Stimulated activated CD4-positive, alpha-beta T cell treated with anti-CD3 and anti-CD28 coated beads, Interleukin-1b, Interleukin-23, amount 100 ng/mL, for 1 hour (primary cell): ENCODE measurements around the gene TMEM131L.
"Not testable (repeated sequence)": the region's sequence is repeated elsewhere in the genome, so short reads cannot be mapped to it uniquely, and the experiment has no call there.

Source experiments
- DNase-seq, 2 donors: peaks; one replicate each; pipeline ENCODE4 v3.0.0-alpha.2; 2020; ENCODE audit warnings: low read depth in 2 of 2

The TMEM131L gene

DNA sequence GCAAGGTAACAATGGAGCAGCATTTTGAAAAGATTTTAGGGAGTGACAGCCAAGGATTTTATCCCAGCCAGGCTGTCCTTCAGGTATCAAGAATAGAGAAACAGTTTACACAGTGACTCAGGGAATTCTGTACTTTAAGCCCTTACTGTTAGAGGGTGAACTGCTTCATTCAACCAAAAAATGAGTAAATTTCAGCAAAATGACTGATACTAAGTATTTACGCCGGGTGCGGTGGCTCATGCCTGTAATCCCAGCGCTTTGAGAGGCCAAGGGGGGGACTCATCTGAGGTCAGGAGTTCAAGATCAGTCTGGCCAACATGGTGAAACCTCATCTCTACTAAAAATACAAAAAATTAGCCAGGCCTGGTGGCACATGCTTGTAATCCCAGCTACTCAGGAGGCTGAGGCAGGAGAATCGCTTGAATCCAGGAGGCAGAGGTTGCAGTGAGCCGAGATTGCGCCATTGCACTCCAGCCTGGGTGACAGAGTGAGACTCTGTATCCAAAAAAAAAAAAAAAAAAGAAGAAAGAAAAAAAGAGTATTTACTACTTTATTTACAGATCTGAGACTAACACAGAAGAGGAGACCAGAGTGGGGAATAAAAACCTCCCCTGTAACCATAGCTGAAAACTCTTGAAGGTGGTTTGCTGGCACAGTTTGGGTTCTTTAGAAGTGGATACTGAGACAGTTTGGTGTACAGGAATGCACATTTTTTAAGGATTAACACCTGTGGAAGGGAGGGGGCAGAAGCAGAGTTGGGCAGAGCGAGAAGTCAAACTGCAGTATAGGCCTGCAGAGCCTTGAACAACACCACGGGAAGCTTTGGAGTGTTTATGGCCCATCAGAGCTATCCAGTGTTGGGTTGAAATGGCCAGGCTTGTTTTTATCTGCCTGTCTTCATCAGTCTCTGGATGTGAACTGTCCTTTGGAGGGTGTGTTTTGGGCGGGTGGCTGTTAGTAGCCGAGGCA lies 40.5 kb downstream of the TMEM131L start:
- DNase-seq: no peak

DNA sequence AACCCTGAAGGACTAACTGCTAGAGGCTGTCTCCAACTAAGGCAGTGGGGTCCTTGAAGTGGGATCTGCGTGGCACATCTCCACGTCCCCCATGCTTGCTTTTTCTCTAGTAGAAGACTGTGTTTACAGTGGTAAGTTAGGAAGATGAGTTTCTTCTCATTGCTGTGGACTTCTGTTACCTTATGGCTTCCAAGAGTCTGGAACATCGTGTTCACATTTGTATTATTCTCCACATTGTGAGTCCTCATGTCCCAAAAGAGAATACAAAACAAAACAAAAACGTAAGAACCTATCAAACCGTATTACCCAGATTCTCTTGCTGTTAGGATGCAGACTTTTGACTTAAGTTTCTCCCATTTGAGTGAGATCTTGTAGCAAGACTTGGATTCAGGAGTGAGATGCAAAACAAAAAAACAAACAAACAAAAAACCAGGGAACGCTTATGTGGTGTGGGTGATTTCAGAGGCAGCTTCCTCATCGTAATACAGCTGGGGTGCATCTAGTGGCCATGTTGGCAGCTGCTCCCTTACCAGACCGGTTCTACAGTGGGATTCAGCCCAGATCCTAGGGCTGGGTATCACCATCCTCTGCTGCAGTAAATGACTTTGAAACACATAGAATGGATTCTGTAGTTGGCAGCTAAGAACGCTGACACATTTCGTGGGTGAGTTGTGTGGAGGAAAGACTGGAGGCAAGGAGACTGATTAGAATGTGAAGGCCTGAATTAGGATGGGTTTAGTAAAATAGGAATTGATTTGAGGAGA lies 41.3 kb downstream of the TMEM131L start:
- no peak for DNase-seq

DNA sequence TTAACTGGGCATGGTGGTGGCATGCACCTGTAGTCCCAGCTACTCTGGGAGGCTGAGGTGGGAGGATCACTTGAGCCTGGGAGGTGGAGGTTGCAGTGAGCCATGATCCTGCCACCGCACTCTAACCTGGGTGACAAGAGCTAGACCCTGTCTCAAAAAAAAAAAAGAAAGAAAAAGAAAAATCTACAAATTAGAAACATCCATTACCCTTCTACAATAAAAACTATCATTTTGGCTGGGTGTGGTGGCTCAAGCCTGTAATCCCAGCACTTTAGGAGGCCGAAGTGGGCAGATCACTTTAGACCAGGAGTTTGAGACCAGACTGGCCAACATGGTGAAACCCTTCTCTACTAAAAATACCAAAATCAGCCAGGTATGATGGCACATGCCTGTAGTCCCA lies 43.1 kb downstream of the TMEM131L start:
- not testable (repeated sequence) for DNase-seq

GRCh38 chr4:153509724-153510123 lies 43.6 kb downstream of the TMEM131L start:
- DNase-seq: no peak

DNA sequence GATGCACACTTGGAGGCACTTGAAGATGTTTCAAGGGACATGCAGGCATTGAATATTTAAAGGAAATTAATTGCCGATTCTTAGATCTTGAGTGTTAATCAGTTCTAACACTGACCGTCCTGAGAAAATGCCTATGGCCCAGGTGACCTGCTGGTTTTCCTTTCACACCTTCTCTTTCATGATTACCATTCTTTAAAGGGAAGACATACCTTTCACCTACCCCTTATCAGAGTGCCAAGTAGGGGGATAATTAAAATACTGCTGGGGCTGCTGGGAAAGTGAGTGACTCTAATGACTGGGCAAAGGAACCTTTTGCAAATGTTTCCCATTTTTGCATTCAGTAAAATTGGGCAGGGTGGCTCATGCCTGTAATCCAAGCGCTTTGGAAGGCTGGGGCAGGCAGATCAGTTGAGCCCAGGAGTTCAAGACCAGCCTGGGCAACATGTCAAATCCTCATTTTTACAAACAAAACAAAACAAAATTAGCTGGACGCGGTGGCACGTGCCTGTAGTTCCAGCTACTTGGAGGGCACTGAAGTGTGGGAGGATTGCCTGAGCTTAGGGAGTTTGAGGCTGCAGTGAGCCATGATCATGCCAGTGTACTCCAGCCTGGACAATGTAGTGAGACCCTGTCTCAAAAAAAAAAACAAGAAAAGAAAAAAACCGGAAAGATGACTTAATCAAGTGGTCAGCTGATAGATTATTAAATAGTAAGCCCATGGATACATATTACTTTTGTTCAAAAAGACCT lies 44.3 kb downstream of the TMEM131L start:
- no peak for DNase-seq

- DNase-seq: no peak
These were observed 44.9 kb downstream of the TMEM131L start for GRCh38 chr4:153511104-153511503.

- no peak for DNase-seq
These were observed 46.1 kb downstream of the TMEM131L start for GRCh38 chr4:153512162-153512852.

- no peak for DNase-seq
These were observed 46.9 kb downstream of the TMEM131L start for GRCh38 chr4:153512952-153513500.

GRCh38 chr4:153513596-153513995 lies 47.4 kb downstream of the TMEM131L start:
- no peak for DNase-seq

- DNase-seq: no peak
These were observed 47.9 kb downstream of the TMEM131L start for GRCh38 chr4:153514001-153514526.

DNA sequence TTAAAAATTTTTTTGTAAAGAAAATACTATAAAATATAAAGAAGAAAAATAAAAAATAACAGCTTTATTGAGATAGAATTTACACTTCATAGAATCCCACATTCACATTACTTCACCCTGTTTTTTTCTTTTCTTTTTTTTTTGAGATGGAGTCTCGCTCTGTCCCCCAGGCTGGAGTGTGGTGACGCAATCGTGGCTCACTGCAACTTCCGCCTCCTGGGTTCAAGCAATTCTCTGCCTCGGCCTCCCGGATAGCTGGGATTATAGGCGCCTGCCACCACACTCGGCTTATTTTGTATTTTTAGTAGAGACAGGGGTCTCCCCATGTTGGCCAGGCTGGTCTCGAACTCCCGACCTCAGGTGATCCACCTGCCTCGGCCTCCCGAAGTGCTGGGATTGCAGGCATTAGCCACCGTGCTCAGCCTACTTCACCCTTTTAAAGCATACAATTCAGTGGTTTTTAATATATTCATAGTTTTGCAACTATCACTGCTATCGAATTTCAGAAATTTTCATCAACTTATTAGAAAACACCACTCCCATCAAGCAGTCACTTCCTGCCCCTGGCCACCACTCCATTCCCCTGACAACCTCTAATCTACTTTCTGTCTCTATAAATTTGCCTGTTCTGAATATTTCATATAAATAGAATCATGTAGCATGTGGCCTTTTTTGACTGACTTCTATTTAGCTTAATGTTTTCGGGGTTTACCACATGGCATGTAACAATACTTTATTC lies 48.7 kb downstream of the TMEM131L start:
- no peak for DNase-seq

DNA sequence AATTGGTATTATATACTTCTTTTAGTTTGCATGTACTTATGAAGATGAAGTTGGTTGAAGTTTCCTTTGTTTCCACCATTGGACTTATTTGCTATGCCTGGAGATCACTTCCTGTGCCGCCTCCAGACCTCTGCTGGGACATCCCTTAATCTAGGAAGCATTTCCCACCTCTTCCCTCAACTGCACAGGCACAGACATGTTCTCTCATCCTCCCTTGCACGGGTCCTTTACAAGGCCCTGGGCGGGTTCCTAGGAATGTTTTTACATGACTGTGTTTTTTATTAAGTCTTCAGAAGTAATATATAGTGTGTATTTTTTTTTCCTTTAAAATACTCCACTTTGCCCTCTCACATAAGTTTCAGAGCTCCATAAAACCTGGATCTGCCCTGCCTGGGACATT lies 51.0 kb downstream of the TMEM131L start:
- DNase-seq: no peak

DNA sequence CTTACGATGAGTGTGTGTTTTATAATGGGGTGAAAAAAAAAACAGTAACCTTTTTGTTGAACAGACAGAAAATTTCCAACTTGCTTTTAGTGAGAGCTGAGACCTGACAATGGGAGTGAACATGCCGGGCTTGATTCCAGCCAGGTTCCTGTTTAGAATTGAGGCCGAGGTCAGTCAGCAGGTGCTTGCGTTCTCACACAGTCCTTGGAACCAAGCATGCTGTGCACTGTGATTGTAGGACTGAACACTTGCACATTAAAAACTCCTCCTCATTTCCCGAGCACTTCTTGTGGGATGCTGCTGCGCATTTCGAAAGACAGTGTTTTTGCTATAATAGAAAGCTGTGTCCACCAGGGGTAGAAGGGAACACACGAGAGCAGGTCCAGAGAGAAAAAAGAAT lies 51.8 kb downstream of the TMEM131L start:
- DNase-seq: no peak

DNA sequence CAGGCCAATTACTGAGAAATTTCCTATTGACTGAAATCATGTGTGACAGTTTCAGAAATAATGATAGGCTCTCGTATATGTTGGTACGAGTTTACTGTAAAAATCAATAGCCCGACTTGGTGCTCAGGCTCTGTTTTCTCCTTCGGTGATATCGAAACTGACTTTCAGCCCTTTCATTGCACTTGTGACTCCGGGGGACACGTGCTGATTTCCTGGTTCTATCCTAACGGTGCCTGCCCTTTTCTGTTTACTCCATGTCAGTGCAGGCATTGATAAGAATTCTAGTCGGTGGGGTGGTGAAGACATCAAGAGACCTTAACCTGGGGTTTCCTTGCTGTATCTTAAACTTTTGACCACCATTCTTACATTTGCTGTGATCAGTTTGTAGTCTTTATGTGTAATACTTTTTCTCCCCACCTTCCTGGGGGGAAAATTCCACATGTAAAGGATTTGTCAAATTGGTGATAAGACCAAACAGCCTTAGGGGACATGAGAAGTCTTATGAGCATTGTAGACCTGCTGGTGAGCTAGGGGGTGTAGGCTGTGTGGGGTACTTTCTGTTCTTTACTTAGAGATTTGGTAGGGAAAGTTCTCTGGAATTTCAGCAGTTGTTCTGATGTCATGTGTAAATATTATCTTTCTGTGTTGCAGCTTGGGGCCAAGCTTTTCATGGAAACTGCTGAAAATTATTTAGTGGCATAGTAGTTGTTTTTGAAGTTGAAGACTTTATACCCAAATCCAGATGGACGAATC lies 52.7 kb downstream of the TMEM131L start:
- DNase-seq: no peak

DNA sequence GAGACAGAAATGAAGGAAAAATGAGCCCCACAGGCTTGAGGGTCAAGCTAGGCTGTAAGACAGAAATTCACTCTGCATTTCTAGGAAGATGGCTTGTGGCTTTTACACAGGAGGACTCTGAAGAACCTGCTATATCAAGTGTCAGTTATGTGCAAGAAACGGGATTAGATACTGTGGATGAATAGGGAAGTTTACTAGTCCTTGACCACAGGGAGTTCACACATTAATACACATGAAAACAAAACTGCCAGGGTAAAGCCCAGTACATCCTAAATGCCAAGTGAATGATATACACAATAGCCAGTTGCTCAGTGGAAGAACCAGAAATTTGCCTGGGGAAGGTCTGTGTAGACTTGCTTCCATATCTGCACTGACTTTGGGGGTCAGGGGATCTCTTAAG lies 53.5 kb downstream of the TMEM131L start:
- DNase-seq: no peak

DNA sequence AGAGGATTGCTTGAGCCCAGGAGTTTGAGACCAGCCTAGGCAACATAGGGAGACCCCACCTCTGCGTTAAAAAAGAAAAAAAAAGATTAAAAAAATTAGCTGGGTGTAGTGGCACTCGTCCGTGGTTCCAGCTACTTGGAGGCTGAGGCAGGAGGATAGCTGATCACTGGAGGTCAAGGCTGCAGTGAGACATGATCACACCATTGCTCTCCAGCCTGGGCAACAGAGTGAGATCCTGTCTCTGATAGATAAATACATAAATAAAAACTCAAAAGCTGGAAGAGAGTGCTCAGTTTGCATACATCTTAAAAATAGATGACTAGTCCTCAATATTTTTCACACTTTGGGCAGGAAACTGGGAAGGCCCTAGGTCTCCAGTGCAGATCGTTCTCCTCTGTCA lies 54.1 kb downstream of the TMEM131L start:
- no peak for DNase-seq

DNA sequence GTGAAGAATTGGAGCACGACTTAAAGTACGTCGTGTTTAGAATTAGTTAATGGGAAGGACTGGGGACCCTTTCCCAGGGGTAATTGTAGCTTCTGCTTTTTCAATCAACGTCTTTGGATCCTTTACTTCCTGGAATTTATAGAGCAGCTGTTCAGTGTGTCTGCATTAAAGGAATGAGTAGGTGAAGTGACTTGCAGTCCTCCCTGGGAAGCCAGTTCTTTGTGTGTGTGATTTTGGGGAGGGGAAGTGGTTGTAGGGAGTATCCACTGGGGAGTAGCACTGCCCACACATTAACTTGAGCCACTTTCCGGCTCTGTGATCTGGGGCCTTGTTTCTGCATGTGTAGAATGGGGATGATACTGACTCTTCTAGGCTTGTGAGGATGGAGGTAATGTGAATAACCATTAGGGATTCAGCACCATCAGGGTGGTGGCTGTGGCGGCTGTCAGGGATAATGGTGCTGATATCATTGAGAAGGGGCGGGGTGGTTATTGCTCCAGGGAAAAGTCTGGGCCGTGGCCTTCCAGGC lies 54.7 kb downstream of the TMEM131L start:
- DNase-seq: no peak

DNA sequence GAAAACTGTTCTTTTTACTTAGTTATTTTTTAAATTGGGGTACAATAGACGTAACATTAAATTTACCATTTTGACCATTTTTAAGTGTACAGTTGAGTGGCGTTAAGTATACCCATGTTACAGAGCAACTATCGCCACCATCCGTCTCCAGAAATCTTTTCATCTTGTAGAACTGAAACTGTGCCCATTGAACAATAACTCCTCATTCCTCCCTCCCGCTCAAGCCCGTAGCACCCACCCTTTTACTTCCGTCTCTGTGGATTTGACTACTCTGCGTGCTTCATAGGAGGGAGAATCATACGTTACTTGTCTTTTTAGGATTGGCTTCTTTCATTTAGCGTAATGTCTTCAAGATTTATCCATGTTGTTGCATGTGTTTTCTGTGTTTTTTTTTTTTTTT lies 55.3 kb downstream of the TMEM131L start:
- DNase-seq: no peak
